Measurements from ENCODE around the gene WDFY1.

Gene WDFY1

DNA sequence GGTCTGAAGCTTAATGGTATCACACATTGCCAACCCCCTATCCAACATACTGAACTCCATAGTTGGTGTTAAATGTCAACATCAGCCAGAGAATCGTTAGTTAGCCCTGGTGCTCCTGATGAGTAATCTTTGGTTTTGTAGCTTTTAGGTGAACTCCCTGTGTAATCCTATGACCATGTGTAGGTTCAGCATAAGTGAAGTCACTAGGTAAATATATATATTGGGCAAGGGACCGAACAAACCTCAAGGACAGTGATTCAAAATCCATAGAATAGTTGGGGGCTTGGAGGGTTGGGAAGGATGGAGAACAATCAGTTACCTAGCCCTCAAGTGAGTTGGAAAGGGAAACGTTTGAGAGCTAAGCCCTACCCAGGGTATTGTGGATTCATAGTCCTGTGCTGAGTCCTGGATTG, 91.7 kb downstream of the WDFY1 start:
- FAIRE-seq: no peak

DNA sequence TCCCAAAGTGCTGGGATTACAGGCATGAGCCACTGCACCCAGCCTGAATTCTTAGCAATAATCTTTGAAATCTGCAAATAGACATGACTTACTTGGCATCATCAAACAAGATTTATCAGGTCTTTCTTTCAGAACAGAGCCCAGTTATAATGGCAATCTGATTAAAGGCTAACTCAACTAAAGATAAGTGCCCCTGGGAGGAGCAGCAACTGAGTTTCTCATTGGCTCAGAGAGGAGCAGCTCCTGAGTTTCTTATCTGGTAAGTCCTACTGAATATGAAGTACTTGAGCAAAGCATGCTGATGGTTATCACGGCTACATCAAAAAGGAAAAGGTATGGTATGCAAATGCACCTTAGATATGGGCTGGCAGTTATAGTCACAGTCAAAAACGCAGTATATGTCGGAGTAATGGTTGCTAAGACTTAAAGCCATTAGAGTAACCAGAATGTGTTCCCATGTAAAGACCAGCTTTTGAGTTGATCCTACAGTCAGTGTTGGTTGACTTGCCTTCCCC, 92.8 kb downstream of the WDFY1 start:
- FAIRE-seq: no peak

DNA sequence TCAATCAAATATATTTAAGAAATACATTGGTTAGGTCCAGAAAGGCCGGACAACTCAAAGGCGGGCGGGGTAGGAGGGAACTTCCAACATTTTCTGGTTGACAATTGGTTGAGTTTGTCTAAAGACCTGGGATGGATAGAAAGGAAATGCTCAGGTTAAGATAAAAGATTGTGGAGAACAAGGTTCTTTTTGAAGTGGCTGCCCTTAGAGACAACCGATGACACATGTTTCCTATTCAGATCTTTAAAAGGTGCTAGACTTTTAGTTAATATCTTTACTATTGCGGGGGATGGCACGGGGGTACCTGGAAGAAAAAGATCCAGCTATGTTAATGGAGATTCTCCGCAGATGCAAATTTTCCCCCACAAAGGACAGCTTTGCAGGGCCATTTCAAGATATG, 97.7 kb downstream of the WDFY1 start:
- FAIRE-seq: no peak

DNA sequence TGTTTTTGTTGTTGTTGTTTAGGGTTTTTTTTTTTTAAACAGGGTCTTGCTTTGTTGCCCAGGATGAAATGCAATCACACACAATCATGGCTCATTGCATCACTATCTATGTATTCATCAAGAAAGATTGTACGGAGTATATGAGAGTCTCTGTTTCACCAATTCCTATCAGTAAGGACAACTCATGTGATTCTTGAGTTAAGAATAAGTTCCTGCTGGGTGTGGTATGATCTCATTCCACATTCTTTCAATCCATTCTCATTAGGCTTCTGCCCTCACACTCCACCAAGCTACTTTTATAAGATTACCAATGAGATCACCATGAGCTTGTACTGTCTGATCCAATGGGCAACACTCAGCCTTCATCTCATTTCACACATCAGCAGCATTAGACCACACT, 98.6 kb downstream of the WDFY1 start:
- no peak for FAIRE-seq

DNA sequence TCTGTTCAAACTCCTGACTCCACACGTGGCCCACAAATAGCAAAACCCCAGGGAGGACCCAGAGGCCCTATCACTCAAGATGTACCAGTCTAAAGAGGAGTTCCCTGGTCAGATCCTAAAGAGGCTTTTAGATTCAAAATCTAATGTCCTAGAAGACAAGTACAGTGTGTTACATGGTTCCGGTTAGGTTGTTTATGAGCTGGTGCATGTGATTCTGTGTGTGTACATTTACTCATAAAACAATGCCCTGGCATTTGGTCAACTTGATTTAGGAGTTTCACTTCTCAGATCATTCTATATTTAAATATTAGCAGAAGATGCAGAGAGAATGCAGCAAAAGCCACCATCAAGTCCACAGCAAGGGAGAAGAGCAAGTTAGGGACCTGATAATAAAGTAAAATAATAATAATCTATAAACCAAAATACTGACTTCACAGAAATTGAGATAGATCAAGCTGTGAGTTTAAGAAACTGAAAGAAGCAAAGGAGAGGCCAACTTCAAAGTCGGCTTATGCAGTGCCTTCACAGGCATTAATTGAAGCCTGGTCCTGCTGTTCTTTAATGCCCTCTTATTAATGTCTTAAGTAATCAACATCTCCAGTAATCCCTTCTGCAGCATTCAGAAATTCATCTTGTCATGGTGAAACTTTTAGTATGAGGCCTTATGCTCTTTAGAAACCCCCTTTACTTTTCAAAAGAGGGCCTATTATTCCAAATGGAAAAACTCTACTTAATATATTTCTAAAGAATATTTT, 103.5 kb downstream of the WDFY1 start:
- no peak for FAIRE-seq

DNA sequence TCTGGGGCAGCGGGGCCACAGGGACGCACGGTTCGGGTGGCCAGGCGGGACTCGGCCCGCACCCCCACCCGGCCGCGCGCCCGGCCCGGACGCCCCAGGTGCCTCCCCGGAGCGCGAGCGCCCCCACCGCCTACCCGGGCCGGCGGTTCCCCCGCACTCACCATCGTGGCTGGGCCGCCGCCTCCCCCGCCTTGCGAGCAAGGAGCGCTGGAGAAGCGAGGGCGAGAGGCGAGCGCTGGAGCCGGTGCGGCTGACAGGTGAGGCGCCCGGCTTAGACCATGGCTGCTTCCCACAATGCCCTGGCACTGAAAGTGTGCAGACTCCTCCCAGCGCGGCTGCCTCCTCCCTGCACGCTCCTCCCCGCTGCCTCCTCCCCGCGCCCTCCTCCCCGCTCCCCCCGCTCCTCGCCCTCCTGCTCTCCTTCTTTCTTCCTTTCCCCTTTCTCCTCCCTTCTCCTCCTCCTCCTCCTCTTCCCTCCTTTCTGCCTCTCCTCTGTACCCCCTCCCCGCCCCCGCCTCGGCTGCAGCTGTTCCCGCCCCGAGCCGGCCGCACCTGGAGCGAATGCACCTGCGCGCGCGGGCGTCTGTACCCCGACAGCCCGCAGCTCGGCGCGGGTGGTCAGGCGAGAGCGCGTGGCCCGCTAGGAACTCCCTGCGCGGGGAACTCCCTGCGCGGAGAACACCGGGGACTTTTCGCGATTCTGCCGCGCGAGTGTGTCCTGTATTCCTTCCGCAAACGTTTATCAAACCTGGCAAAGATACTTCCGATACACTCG, 107.7 kb downstream of the WDFY1 start, which contains the start of gene AP1S3:
Gene AP1S3 (minus strand): TSS at position 296 of the 775 bp plus-strand sequence. CDS start 132 bp downstream, at position 164.
- FAIRE-seq: no peak

DNA sequence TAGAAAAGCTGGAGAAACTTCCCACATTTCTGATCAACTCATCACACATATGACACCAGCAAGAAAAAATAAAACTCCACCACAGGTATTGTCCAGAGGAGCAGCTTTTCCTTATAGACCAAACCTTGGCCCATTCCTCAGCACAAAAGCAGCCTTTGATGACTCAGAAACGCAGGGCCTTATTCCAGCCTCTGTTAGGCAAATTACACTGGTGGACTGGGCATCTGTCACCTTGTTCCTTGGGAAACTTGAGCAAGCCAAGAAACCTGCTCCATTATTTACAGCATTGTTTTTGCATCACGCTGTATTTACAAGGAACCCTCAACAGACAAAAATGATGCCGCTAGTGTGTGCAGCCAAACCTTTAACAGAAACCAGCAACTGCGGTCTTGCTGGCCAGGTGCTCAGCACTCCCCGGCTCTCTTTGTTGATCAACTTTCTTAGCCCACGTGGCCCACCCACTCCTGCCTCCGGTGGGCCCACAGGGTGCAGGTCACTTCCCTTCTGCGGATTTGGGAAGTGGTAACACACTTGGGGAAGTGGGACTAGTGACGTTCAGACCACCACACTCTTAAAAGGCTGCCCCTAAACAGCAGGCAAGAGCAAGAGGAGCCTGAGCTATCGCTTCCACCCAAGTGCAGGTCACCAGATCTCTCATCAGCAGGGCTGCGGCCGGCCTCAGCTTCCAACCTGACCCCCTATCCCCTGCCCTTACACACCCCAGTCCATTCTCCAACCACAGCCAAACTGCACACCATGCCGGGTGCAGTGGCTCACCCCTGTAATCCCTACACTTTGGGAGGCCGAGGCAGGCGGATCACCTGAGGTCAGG, 109.2 kb downstream of the WDFY1 start:
- no peak for FAIRE-seq

DNA sequence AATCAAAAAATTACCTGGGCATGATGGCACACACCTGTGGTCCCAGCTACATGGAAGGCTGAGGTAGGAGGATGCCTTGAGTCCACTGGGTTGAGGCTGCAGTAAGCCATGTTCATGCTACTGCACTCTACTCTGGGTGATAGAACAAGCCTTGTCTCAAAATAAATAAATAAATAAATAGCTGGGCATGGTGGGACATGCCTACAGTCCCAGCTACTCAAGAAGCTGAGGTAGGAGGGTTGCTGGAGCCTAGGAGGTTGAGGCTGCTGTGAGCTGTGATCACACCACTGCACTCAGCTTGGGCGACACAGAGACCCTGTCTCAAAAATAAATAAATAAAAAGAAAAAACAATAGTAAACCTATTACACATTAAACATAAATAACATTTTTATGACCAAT, 110.7 kb downstream of the WDFY1 start:
- FAIRE-seq: no peak

DNA sequence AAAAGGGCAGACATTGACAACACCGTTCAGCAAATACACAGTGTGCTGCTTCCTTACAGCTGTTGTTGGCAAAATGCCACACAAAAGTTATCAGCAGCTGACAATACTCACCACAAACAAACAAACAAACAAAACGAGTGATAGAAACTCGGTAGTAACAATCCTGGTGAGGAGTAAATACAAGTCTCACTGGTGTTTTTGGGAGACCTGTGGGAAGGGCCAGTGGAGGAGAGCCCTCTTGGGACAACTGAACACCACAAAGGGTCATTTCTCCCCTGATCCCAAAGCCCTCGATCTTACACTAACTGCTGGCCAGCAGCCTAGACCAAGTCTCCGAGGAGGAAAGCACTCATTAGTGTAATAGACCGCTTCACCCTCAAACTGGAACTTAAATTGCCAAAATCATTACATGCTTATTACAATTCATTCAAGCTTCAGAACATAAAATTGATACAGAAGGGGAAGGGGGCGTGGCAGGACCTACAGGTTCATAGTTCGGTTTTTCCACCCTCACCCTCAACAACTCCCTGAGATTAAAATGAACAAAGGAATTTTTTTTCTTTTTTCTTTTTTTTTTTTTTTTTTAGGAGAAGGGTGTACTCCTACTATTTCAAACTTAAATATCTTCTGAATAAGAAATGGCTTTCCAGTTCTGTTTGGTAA, 112.8 kb downstream of the WDFY1 start:
- FAIRE-seq: no peak

DNA sequence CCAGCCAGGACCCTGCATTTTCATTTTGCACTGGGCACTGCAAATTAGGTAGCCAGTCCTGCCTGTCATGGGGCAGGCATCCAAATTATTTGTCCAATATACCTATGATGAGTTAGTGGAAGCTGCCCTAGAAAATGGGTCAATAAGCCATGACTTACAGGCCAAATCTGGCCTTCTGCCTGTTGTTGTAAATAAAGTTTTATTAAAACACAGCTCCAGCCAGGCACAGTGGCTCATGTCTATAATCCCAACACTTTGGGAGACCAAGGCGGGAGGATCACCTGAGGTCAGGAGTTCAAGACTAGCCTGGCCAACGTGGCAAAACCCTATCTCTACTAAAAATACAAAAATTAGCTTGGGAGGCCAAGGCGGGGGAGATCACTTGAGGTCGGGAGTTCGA, 116.0 kb downstream of the WDFY1 start:
- no peak for FAIRE-seq

DNA sequence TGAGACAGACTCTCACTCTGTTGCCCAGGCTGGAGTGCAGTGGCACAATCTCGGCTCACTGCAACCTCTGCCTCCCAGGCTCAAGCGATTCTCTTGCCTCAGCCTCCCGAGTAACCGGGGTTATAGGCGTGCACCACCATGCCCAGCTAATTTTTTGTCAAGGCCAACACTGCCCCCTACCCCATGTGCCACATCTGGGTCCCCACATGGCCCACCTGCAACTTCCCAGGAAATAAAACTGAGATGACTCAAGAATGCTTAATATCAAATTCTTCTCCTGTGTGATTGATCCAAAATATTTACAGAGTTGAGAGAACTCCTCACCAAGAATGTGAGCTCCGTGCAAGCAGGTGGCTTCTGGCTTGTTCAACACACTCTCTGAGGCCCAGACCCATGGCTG, 116.8 kb downstream of the WDFY1 start:
- no peak for FAIRE-seq

DNA sequence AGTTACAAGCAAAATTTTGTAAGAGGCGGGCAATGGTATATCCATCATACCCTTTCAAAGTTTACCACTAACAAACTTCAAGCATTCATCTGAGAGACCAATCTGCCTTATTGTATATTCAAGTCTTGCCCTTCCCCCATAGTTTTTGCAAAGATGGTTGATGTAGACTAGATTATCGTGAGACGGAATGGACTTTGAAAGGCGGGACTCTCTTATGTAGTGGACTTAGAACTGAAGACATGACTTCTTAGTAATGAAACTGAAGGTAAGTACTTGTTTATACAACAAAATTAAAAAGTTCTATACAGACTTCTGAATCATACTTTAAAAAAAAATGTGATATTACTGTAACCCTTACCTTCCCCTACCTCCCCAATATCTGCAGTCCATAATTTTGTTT, 118.1 kb downstream of the WDFY1 start:
- no peak for FAIRE-seq
